ENCODE results near the gene MRTFA. TPM values are rescaled to one million over a fixed set of nuclear protein-coding genes. Genes with fewer than 3 reads are reported as not detected.

The MRTFA gene
- total RNA-seq, 1 donor from 2014 or later = 53.0 TPM

DNA sequence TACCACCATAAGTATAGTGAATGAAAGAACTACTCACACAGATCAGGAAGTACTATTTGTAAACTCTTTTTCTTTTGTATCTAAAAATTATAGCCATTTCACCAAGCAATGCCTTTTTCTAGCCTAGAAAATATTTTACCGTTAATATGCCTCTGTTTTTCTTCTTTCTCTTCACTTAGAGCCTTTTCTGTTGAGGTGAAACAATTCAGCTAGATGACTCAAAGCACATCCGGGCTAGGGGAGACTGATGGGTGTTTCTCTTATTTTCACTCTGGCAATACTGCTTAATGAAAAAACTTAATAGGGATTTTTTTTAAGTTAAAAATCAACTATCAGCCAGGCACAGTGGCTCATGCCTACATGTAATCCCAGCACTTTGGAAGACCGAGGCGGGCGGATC lies 172.8 kb downstream of the MRTFA start:
- H3K4me3 ChIP-seq (ENCODE audit: low read depth, low read length) = no peak overlapping the region
- DNase-seq (ENCODE audit: low read depth) = no peak
- no peaks in the 10 kb centered on the region for H3K36me3 ChIP-seq (ENCODE audit: control insufficient read depth, insufficient read depth, low read length)
- no peaks in the 10 kb centered on the region for H3K27me3 ChIP-seq (ENCODE audit: control insufficient read depth, insufficient read depth, low read length)
- no peak for TF ChIP-seq CTCF (IDR thresholded peaks at IDR 0.05; ENCODE audit: insufficient read depth, low read length, poor library complexity, severe bottlenecking)

DNA sequence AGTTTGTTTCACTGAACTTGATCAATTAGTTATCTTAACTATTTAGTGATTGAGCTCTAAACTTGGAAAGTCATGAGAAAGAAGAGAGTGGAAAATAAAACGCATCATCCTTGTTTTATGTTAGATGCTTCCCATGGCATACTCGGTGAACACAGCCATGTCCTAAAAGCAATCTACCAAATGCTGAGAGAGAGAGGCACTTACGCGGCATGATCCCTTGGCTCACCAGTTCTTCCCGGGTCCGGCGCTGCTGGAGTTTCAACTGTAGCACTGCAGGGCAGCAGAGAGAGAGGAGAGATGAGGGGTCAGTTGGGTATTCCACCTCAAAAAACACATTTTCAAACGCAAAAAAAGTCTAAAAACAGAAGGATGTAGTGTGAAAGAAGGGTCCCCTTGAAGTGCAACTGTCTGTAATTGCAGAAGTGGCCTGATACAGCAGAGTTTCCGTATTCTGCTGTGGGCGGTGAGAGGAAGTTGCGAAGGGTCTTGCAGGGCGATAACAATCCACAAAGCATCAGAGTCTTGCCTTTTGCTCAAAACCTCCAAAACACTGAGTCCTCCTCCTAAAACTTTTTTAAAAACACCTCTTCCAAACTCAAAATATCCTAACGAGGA lies 173.4 kb downstream of the MRTFA start:
- Histone ChIP-seq H3K27me3 (ENCODE audit: control insufficient read depth, insufficient read depth, low read length) (no peaks in the 10 kb centered on the region), H3K4me3 (ENCODE audit: low read depth, low read length) (no peak overlapping the region), H3K36me3 (ENCODE audit: control insufficient read depth, insufficient read depth, low read length) (no peaks in the 10 kb centered on the region)
- no peak for DNase-seq (ENCODE audit: low read depth)
- no peak for TF ChIP-seq CTCF (IDR thresholded peaks at IDR 0.05; ENCODE audit: insufficient read depth, low read length, poor library complexity, severe bottlenecking)

GRCh38 chr22:40462195-40462984 lies 174.1 kb downstream of the MRTFA start:
- Histone ChIP-seq H3K36me3 (ENCODE audit: control insufficient read depth, insufficient read depth, low read length) (no peaks in the 10 kb centered on the region), H3K4me3 (ENCODE audit: low read depth, low read length) (no peak overlapping the region), H3K27me3 (ENCODE audit: control insufficient read depth, insufficient read depth, low read length) (no peaks in the 10 kb centered on the region)
- DNase-seq (ENCODE audit: low read depth) = no peak
- TF ChIP-seq CTCF (IDR thresholded peaks at IDR 0.05; ENCODE audit: insufficient read depth, low read length, poor library complexity, severe bottlenecking) = no peak

GRCh38 chr22:40453671-40454070 lies 182.8 kb downstream of the MRTFA start:
- H3K36me3 ChIP-seq (ENCODE audit: control insufficient read depth, insufficient read depth, low read length) = no peaks in the 10 kb centered on the region
- no peak overlapping the region for H3K4me3 ChIP-seq (ENCODE audit: low read depth, low read length)
- no peak for DNase-seq (ENCODE audit: low read depth)
- no peaks in the 10 kb centered on the region for H3K27me3 ChIP-seq (ENCODE audit: control insufficient read depth, insufficient read depth, low read length)
- TF ChIP-seq CTCF (IDR thresholded peaks at IDR 0.05; ENCODE audit: insufficient read depth, low read length, poor library complexity, severe bottlenecking) = no peak

- Histone ChIP-seq H3K36me3 (ENCODE audit: control insufficient read depth, insufficient read depth, low read length) (no peaks in the 10 kb centered on the region), H3K27me3 (ENCODE audit: control insufficient read depth, insufficient read depth, low read length) (no peaks in the 10 kb centered on the region), H3K4me3 (ENCODE audit: low read depth, low read length) (no peak overlapping the region)
- no peak for DNase-seq (ENCODE audit: low read depth)
- no peak for TF ChIP-seq CTCF (IDR thresholded peaks at IDR 0.05; ENCODE audit: insufficient read depth, low read length, poor library complexity, severe bottlenecking)
Measured at GRCh38 chr22:40452730-40453487, 183.6 kb downstream of the MRTFA start.

Measured in kidney epithelial cell (primary cell).